Subcutaneous abdominal adipose tissue (tissue), 5 donors: ENCODE results near the gene ZNF70.

Source experiments
- H3K27ac ChIP-seq: one replicate; pipeline ENCODE4 v1.7.0; 2013; ENCODE audit warnings: low read depth, mild to moderate bottlenecking, inconsistent platforms, low read length, moderate library complexity
- H3K27me3 ChIP-seq, 5 donors: one replicate each; pipeline ENCODE4 v1.7.0; 2013; ENCODE audit warnings: low read length in 5 of 5, inconsistent platforms in 1 of 5; ENCODE audit not compliant: control insufficient read depth in 5 of 5, insufficient read depth in 4 of 5
- H3K36me3 ChIP-seq, 5 donors: one replicate each; pipeline ENCODE4 v1.7.0; 2013; ENCODE audit warnings: low read length in 5 of 5; ENCODE audit not compliant: control insufficient read depth in 5 of 5, insufficient read depth in 5 of 5
- H3K4me1 ChIP-seq, 5 donors: one replicate each; pipeline ENCODE4 v1.7.0; 2013; ENCODE audit warnings: low read length in 5 of 5, mild to moderate bottlenecking in 3 of 5, moderate library complexity in 1 of 5; ENCODE audit not compliant: control insufficient read depth in 5 of 5, insufficient read depth in 5 of 5
- H3K4me3 ChIP-seq, 5 donors: one replicate each; pipeline ENCODE4 v1.7.0; 2013; ENCODE audit warnings: low read length in 5 of 5, low read depth in 1 of 5
- H3K9ac ChIP-seq, 5 donors: one replicate each; pipeline ENCODE4 v1.7.0; 2013; ENCODE audit warnings: low read length in 5 of 5, mild to moderate bottlenecking in 4 of 5, moderate library complexity in 3 of 5
- H3K9me3 ChIP-seq, 5 donors: one replicate each; pipeline ENCODE4 v1.7.0; 2013; ENCODE audit warnings: low read length in 5 of 5; ENCODE audit not compliant: control insufficient read depth in 5 of 5
- donor health status: healthy.
- donor health status: healthy.
- donor health status: healthy.
- donor health status: healthy.
- donor health status: healthy.

Gene ZNF70

DNA sequence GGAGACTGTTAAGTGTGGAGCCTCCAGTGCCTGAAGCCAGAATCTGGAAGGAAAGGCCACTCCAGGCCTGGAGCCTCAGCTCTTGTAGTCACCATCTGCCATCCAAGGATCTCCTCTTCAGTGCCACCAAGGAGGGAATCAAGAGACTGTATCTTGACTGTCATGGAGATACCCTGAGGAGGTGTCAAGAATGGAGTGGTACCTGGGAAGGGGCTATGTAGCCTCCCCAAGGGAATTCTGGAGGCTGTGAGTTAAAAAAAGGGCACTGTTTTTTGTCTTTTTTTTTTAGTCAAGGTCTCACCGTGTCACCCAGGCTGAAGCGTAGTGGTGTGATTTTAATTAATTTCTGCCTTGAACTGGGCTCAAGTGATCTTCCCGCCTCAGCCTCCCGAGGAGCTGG lies 8.7 kb upstream of the ZNF70 start:
- Histone ChIP-seq H3K4me3 (no peak overlapping the region), H3K4me1 (peaks cover 3 to 22% (median 19%) of the 10 kb centered on the region in 5 donors), H3K9ac (no peak overlapping the region), H3K27ac (no peak overlapping the region), H3K9me3 (no peaks in the 10 kb centered on the region), H3K27me3 (no peaks in the 10 kb centered on the region), H3K36me3 (no peaks in the 10 kb centered on the region)

DNA sequence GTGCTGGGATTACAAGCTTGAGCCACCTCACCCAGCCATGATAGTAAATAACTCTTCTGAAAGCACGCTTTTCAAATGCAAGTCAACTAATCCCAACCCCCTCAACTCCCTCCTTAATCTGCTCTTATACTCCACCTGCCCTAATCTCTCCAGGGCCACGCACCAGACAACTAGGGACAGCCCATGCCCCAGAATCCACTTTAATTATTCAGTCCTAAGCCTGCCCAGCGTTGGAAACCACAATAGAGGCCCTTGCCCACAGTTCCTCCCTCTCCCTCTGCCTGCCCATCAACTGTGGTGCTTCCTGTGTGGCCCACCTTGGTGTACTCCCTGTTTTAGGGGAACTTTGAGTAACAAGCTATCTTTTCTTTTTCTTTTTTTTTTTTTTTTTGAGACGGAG lies 6.0 kb upstream of the ZNF70 start:
- no peaks in the 10 kb centered on the region for H3K27me3 ChIP-seq
- no peak overlapping the region for H3K27ac ChIP-seq
- no peak overlapping the region for H3K9ac ChIP-seq
- H3K4me1 ChIP-seq: peaks cover 0 to 5% (median 0%) of the 10 kb centered on the region in 5 donors
- H3K36me3 ChIP-seq: no peaks in the 10 kb centered on the region
- H3K9me3 ChIP-seq: no peaks in the 10 kb centered on the region
- H3K4me3 ChIP-seq: no peak overlapping the region

DNA sequence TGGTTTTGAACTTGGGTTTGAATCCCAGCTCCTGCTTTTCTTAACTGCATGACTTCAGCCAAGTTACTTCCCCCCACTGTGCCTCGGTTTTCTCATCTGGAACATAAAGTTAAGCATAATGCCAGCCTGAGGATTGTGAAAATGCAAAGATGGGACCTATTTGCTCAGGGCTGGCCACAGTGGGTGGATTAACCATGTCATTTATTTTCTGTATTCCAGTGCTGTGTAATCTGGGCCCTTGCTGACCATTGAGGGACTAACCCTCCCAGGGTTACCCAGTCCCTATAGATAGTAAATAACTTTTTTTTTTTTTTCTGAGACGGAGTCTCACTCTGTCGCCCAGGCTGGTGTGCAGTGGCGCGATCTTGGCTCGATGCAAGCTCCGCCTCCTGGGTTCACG lies 4.8 kb upstream of the ZNF70 start:
- Histone ChIP-seq H3K9me3 (no peaks in the 10 kb centered on the region), H3K27me3 (no peaks in the 10 kb centered on the region)

DNA sequence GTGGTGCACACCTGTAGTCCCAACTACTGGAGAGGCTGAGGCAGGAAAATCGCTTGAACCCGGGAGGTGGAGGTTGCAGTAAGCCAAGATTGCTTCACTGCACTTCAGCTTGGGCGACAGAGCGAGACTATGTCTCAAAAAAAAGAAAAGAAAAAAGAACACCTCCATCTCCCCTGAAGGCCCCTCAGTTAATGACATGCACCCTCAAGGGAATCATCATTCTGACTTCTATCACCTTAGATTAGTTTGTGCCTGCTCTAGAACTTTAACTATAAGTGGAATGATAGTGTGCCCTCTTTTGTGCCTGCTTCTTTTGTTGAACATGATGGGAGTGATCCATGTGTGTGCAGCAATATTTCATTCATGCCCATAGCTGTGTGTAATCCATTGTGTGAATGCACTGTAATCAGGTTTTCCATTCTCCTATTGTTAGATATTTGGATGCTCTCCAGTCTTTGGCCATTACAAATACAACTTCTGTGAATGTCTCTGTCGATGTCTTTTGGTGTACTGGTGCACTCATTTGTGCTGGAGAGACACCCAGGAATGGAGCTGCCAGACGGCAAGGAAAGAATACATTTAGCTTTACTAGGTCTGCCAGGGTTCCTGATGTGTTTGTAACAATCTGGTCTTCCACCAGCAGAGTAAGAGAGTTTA lies 4.2 kb upstream of the ZNF70 start:
- no peak overlapping the region for H3K9ac ChIP-seq
- no peaks in the 10 kb centered on the region for H3K27me3 ChIP-seq
- H3K9me3 ChIP-seq: no peaks in the 10 kb centered on the region
- no peak overlapping the region for H3K4me3 ChIP-seq
- H3K4me1 ChIP-seq: peaks cover 0 to 19% (median 13%) of the 10 kb centered on the region in 5 donors
- no peaks in the 10 kb centered on the region for H3K36me3 ChIP-seq
- no peak overlapping the region for H3K27ac ChIP-seq

More for the DNA sequence above, 4.8 kb upstream of the ZNF70 start:
- Histone ChIP-seq H3K9ac (no peak overlapping the region), H3K27ac (no peak overlapping the region), H3K36me3 (no peaks in the 10 kb centered on the region), H3K4me1 (peaks cover 0 to 13% (median 8%) of the 10 kb centered on the region in 5 donors), H3K4me3 (no peak overlapping the region)

DNA sequence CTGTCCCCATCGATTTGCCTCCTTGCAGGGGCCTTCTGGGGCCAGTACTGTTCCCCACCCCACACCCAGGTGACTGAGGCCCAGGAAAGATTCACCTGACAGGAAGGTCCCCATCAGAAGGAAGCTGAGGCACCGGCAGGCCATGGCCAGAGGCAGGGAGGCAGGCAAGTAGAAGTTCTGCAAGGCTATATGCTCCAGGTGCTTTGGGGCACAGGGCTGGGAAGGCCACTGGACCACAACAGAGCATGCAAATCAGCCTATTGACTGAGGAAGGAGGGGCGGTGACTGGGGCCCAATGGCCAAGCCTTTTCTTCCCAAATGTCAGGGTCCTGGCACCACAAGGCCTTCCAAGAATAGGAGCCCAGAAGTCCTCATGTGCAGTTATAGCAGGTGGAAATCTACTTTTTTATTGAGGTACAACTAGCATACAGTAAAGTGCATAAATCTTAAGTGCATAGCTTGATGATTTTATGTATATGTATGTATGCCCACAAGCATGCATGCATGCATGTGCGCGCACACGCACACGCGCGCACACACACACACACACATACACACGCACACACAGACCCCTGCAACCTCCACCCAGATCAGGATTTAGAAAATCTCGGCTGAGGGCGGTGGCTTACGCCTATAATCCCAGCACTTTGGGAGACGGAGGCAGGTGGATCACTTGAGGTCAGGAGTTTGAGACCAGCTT lies 3.5 kb upstream of the ZNF70 start, which contains the start of gene VPREB3:
TSS of gene VPREB3 (minus strand) at position 206 of the 700 bp plus-strand sequence. CDS start at position 144, 62 bp downstream.
- Histone ChIP-seq H3K4me1 (peaks cover 0 to 26% (median 18%) of the 10 kb centered on the region in 5 donors), H3K27me3 (no peaks in the 10 kb centered on the region), H3K27ac (no peak within 1 kb of the TSS), H3K9ac (no peak within 1 kb of the TSS), H3K4me3 (no peak within 1 kb of the TSS), H3K9me3 (no peaks in the 10 kb centered on the region), H3K36me3 (no peaks in the 10 kb centered on the region)

DNA sequence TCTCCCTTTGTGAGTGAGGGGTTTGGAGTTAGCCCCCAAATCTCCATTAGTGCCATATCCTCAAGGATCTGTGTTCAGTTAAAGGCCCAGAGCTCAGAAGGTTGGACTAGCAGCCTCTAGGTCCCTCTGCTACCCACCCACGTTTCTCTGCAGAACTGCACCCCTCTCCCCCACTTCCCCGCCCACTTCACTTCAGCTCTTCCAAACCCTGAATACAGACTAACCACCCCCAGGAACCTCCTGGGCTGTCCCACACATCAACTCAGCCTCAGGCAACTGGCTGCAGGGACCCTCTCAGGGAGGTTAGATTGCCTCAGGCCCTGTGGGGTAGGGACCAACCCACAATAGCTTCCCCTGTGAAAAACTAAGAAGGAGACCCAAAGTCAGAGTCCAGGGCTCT lies 2.5 kb upstream of the ZNF70 start:
- Histone ChIP-seq H3K36me3 (no peaks in the 10 kb centered on the region), H3K4me1 (peaks cover 0 to 26% (median 18%) of the 10 kb centered on the region in 5 donors), H3K9ac (no peak overlapping the region), H3K4me3 (no peak overlapping the region), H3K27ac (no peak overlapping the region), H3K27me3 (no peaks in the 10 kb centered on the region), H3K9me3 (no peaks in the 10 kb centered on the region)

DNA sequence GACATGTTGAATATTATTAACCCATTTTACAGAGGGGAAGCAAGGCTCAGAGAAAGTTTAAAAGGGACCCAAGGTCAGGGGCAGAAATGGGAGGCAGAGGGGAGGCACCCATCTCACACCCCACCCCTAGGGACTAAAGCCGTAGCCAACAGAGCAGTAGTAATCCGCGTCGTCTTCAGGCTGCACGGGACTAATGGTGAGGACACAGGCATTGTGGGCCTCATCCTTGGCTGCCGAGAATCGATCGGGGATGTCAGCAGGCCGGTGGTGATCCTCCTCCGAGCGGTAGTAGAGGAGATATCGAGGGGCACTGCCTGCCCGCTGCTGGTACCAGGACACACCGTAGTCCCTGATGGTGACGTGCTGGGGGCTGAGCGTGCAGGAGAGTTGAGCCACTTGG lies 1.8 kb upstream of the ZNF70 start:
- Histone ChIP-seq H3K9ac (no peak overlapping the region), H3K27me3 (no peaks in the 10 kb centered on the region), H3K36me3 (no peaks in the 10 kb centered on the region), H3K4me1 (peaks cover 0 to 26% (median 18%) of the 10 kb centered on the region in 5 donors), H3K9me3 (no peaks in the 10 kb centered on the region), H3K4me3 (no peak overlapping the region), H3K27ac (no peak overlapping the region)

DNA sequence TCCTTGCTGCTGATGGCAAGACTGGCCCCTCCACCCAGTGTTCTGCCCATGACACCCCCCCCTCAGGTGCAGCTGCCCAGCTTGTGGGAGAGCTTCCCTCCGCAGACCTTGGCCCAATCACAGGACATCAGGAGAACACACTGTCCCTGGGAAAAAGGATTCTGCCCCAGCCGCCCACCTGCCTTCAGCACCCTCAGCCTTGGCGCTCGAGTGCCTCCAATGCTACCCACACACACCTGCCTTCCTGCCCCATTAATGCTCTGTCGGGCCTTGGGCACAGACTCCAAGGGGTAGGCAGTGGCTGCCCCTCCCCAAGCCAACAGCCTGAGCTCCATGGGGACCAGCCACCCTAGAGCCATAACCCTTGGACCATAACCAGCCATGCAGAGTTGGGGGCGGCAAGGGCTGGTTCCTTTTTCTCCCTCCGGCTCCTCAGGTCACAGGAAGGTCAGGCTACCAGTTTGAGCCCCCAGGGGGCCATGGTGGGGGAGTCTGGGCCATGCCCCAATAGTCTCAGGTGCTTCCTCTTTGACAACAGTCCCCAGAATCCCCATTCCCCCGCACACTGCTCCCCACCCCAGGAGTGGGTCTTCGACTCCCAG lies 1.3 kb upstream of the ZNF70 start:
- no peaks in the 10 kb centered on the region for H3K36me3 ChIP-seq
- no peak overlapping the region for H3K27ac ChIP-seq
- no peaks in the 10 kb centered on the region for H3K9me3 ChIP-seq
- H3K4me1 ChIP-seq: peaks cover 0 to 26% (median 19%) of the 10 kb centered on the region in 5 donors
- no peak overlapping the region for H3K9ac ChIP-seq
- no peaks in the 10 kb centered on the region for H3K27me3 ChIP-seq
- H3K4me3 ChIP-seq: no peak overlapping the region

DNA sequence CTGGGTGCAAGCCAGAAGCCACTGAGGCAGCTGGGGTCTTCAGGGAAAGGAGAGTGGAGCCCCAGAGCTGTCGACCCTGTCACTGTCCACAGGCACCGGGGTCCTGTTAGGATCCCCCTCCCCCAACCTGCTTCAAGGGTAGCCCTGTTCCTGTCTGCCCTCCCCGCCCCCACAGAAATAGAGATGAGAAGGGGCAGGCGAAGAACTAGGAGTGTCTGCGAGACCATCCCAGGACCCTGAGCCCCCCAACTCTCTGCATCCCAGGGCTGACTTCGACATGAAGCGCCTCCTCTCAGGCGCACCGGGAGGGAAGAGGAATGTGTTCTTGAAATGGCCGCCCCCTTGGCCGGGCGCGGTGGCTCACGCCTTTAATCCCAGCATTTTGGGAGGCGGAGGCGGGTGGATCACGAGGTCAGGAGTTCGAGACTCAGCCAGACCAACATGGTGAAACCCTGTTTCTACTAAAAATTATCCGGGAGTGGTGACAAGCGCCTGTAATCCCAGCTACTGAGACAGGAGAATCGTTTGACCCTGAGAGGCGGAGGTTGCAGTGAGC lies 607 bp upstream of the ZNF70 start:
- H3K27me3 ChIP-seq: no peaks in the 10 kb centered on the region
- H3K9ac ChIP-seq: peak overlapping the region in 4 of 5 donors; percentile 82 to 92 (median 85)
- peaks cover 0 to 26% (median 19%) of the 10 kb centered on the region in 5 donors for H3K4me1 ChIP-seq
- peak overlapping the region; percentile 74 for H3K27ac ChIP-seq
- no peaks in the 10 kb centered on the region for H3K9me3 ChIP-seq
- H3K4me3 ChIP-seq: peak overlapping the region; percentile 69 to 87 (median 76)
- H3K36me3 ChIP-seq: no peaks in the 10 kb centered on the region

DNA sequence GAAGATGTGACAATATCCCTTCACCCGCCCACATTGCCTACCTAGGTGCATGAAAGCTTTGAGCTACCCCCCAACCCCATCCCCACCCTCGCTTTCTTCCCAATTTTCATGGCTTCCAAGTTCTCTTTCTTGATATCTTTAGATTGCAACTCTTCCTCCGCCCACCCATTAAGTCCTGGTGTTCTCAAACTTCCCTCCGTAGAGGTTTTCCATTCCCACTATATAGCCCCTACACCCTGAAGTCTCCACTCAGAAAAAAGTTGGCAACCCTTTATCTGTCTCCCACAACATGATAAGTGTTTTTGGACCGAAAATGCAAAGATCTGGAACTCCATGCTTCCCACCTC lies 572 bp downstream of the ZNF70 start:
- Histone ChIP-seq H3K9ac (peak overlapping the region; percentile 4 to 92 (median 63)), H3K27ac (no peak overlapping the region), H3K4me1 (peaks cover 0 to 33% (median 24%) of the 10 kb centered on the region in 5 donors), H3K36me3 (peaks cover 0 to under 1% (median 0%) of the 10 kb centered on the region in 5 donors), H3K9me3 (no peaks in the 10 kb centered on the region), H3K27me3 (no peaks in the 10 kb centered on the region), H3K4me3 (peak overlapping the region; percentile 69 to 87 (median 78))
